ENCODE data around the gene MCTP1.

DNA sequence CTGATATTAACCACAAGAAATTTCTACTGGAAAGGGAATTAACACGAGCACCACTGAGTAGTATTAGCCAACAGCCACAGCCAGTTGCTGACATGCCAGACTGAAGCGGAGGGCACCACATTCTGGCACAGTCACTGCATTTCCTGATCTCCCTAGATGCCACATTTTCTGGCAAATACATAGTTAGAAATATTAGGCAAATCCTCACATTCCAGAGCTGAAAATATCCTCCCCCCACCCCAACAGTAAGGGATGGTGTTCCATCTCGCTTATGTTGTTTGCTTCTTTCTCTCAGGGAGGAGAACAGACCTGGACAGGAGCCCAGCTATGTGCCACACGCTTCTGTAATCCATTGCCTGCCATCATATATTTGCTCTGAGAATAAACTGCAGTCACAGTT is 32.8 kb upstream of the MCTP1 start:
- no peak for TF ChIP-seq CTCF (IDR thresholded peaks at IDR 0.05 in 4 of 5, conservative IDR thresholded peaks at IDR 0.05 in 1 of 5)
- TF ChIP-seq POLR2A (IDR thresholded peaks at IDR 0.05): no peak
